Parathyroid adenoma (tissue), 2 donors: ENCODE results near the gene GPR42.

ENCODE experiments used
- H2AFZ ChIP-seq: fragments of 300-600 bp; sonication (generic); one replicate; pipeline ENCODE4 v1.7.0; 2017; ENCODE audit warnings: antibody characterized with exemption, mild to moderate bottlenecking
- H3K27ac ChIP-seq: fragments of 300-600 bp; sonication (generic); one replicate; pipeline ENCODE4 v1.7.0; 2017
- H3K27me3 ChIP-seq: fragments of 300-600 bp; sonication (generic); one replicate; pipeline ENCODE4 v1.7.0; 2017; ENCODE audit warnings: low read length; ENCODE audit not compliant: control insufficient read depth, insufficient read depth
- H3K36me3 ChIP-seq: fragments of 300-600 bp; sonication (generic); one replicate; pipeline ENCODE4 v1.7.0; 2017; ENCODE audit warnings: low read length; ENCODE audit not compliant: control insufficient read depth, insufficient read depth
- H3K4me1 ChIP-seq: fragments of 300-600 bp; sonication (generic); one replicate; pipeline ENCODE4 v1.7.0; 2017; ENCODE audit warnings: control low read depth
- H3K4me2 ChIP-seq: fragments of 300-600 bp; sonication (generic); one replicate; pipeline ENCODE4 v1.7.0; 2017; ENCODE audit warnings: low read length
- H3K4me3 ChIP-seq: fragments of 300-600 bp; sonication (generic); one replicate; pipeline ENCODE4 v1.7.0; 2017; ENCODE audit warnings: low read depth, low read length
- H3K79me2 ChIP-seq: fragments of 300-600 bp; sonication (generic); one replicate; pipeline ENCODE4 v1.7.0; 2017; ENCODE audit warnings: control low read depth
- H3K9ac ChIP-seq: fragments of 300-600 bp; sonication (generic); one replicate; pipeline ENCODE4 v1.7.0; 2017; ENCODE audit warnings: mild to moderate bottlenecking
- H3K9me3 ChIP-seq: fragments of 300-600 bp; sonication (generic); one replicate; pipeline ENCODE4 v1.7.0; 2017; ENCODE audit warnings: low read length; ENCODE audit not compliant: control insufficient read depth
- TF ChIP-seq, protein P1 (sequence below): fragments of 300-600 bp; sonication (generic); IDR thresholded peaks from one replicate; pipeline ENCODE4 v1.7.0; 2017; ENCODE audit warnings: antibody characterized with exemption, mild to moderate bottlenecking
- donor health status: primary hyperparathyroidism.

The GPR42 gene, protein sequence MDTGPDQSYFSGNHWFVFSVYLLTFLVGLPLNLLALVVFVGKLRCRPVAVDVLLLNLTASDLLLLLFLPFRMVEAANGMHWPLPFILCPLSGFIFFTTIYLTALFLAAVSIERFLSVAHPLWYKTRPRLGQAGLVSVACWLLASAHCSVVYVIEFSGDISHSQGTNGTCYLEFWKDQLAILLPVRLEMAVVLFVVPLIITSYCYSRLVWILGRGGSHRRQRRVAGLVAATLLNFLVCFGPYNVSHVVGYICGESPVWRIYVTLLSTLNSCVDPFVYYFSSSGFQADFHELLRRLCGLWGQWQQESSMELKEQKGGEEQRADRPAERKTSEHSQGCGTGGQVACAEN

DNA sequence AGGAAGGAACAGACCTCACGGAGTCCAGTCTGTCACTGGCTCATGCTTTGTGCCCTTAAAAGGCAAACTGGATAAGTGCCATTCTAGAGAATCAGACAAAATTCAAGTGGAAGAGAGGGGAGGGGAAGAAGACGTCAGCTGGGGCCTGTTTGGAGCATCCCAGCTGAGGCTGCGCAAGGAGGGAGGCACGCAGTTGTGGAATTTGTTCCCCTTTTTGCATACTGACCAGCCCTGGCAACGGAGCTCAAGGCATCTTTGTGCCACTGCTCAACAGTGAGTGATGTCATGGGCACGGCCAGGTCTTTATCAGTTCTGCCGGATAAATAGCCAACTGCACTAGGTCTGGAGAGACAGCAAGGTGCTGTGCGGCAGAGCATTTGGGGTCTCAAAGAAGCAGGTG, at the start of gene GPR42:
Gene GPR42, plus strand, starts transcription at position 347 of the 400 bp plus-strand sequence. CDS start 292 bp downstream, outside the sequence.
- no peak within 1 kb of the TSS for H3K9ac ChIP-seq
- H2AFZ ChIP-seq, result no peak within 1 kb of the TSS
- no peak within 1 kb of the TSS for H3K4me2 ChIP-seq
- TF ChIP-seq, protein P1, sequence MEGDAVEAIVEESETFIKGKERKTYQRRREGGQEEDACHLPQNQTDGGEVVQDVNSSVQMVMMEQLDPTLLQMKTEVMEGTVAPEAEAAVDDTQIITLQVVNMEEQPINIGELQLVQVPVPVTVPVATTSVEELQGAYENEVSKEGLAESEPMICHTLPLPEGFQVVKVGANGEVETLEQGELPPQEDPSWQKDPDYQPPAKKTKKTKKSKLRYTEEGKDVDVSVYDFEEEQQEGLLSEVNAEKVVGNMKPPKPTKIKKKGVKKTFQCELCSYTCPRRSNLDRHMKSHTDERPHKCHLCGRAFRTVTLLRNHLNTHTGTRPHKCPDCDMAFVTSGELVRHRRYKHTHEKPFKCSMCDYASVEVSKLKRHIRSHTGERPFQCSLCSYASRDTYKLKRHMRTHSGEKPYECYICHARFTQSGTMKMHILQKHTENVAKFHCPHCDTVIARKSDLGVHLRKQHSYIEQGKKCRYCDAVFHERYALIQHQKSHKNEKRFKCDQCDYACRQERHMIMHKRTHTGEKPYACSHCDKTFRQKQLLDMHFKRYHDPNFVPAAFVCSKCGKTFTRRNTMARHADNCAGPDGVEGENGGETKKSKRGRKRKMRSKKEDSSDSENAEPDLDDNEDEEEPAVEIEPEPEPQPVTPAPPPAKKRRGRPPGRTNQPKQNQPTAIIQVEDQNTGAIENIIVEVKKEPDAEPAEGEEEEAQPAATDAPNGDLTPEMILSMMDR, result no peak
- no peaks in the 10 kb centered on the region for H3K36me3 ChIP-seq
- H3K79me2 ChIP-seq, result no peaks in the 10 kb centered on the region
- no peaks in the 10 kb centered on the region for H3K9me3 ChIP-seq
- no peaks in the 10 kb centered on the region for H3K27me3 ChIP-seq
- H3K4me3 ChIP-seq, result no peak within 1 kb of the TSS
- no peak within 1 kb of the TSS for H3K27ac ChIP-seq
- H3K4me1 ChIP-seq, result peaks cover 5% of the 10 kb centered on the region

DNA sequence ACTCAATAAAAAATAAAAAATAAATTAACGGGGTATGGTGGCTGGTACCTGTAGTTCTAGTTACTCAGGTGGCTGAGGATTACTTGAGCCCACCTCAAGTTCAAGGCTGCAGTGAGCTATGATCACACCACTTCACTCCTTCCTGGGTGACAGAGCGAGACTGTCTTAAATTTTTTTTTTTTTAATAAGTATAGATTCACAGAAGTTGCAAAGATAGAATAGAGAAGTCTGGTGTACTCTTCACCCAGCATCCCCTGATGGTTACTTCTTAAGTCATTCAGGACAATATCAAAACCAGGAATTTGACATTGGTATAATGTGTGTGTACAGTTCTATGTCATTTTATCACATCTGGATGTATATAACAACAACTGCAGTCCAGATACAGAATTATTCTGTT, 49.6 kb upstream of the GPR42 start:
- no peaks in the 10 kb centered on the region for H3K79me2 ChIP-seq
- no peaks in the 10 kb centered on the region for H3K36me3 ChIP-seq
- no peak overlapping the region for H2AFZ ChIP-seq
- no peak overlapping the region for H3K27ac ChIP-seq
- H3K4me3 ChIP-seq, result no peak overlapping the region
- H3K4me2 ChIP-seq, result no peak overlapping the region
- H3K27me3 ChIP-seq, result no peaks in the 10 kb centered on the region
- no peaks in the 10 kb centered on the region for H3K9me3 ChIP-seq
- TF ChIP-seq, protein P1, result no peak
- H3K9ac ChIP-seq, result no peak overlapping the region
- H3K4me1 ChIP-seq, result no peaks in the 10 kb centered on the region

DNA sequence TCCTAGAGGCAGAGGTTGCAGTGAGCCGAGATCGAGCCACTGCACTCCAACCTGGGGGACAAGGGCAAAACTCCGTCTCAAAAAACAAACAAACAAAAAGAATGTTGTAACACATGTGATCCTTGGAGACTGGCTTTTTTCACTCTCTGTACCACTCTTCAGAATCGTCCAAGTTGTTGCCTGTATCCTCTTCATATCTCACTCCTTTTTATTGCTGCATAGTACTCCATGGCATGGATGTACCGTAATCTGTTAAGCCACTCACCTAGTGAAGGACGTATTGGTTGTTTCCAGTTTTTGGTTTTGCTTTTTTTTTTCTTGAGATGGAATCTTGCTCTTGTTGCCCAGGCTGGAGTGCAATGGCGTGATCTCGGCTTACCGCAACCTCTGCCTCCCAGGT, 48.9 kb upstream of the GPR42 start:
- Histone ChIP-seq H2AFZ (no peak overlapping the region), H3K36me3 (no peaks in the 10 kb centered on the region), H3K27ac (no peak overlapping the region), H3K9me3 (no peaks in the 10 kb centered on the region), H3K27me3 (no peaks in the 10 kb centered on the region), H3K4me1 (no peaks in the 10 kb centered on the region), H3K9ac (no peak overlapping the region), H3K79me2 (no peaks in the 10 kb centered on the region), H3K4me3 (no peak overlapping the region), H3K4me2 (no peak overlapping the region)
- TF ChIP-seq, protein P1, result no peak

DNA sequence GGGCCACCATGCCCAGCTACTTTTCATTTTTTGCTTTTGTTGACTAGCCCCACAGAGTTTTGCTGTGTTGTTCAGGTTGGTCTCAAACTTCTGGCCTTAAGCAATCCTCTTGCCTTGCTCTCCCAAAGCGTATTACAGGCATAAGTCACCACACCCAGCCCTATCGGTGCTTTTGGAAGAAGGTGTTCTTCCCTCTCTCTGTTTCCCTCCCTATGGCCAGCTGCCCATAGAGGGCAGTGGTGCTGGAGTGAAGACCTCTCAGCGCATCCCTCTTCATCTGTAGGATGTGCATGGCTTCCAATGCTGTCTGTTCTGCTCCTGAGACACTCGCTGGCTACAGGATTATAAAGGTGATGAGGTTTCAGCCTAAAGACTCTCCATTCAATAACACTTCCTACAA, 43.2 kb upstream of the GPR42 start:
- no peaks in the 10 kb centered on the region for H3K4me1 ChIP-seq
- no peaks in the 10 kb centered on the region for H3K36me3 ChIP-seq
- no peaks in the 10 kb centered on the region for H3K27me3 ChIP-seq
- no peak overlapping the region for H2AFZ ChIP-seq
- no peak overlapping the region for H3K9ac ChIP-seq
- TF ChIP-seq, protein P1, result peak; percentile 41
- no peaks in the 10 kb centered on the region for H3K79me2 ChIP-seq
- no peak overlapping the region for H3K4me3 ChIP-seq
- no peak overlapping the region for H3K4me2 ChIP-seq
- no peak overlapping the region for H3K27ac ChIP-seq
- no peaks in the 10 kb centered on the region for H3K9me3 ChIP-seq

DNA sequence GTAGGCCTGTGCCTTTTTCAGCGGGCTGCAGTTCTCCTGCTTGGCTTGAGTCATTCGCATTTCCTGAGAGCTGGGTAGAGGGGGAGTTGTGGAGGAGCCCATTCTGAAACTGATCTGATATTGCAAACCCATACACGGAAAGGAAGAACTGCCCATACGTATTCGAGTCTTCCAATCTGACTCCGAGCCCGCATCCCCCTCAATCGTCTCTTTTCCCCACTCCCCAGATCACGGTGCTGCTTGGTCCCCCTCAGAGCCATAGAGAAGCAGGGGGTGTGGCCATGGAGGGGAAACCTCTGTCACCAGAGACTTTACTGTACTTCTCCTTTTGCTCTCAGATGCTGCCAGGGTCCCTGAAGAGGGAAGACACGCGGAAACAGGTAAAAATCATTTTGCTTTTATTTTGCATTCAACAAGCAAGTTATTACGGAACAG, 42.0 kb upstream of the GPR42 start, which contains the start of gene CD22:
Gene CD22, plus strand, starts transcription at position 337 of the 435 bp plus-strand sequence. CDS start 2,854 bp downstream, outside the sequence.
- Histone ChIP-seq H3K9ac (no peak within 1 kb of the TSS), H3K9me3 (no peaks in the 10 kb centered on the region), H3K4me1 (no peaks in the 10 kb centered on the region), H3K4me3 (no peak within 1 kb of the TSS), H3K79me2 (no peaks in the 10 kb centered on the region), H2AFZ (no peak within 1 kb of the TSS), H3K27ac (no peak within 1 kb of the TSS), H3K4me2 (no peak within 1 kb of the TSS), H3K36me3 (no peaks in the 10 kb centered on the region), H3K27me3 (no peaks in the 10 kb centered on the region)
- TF ChIP-seq, protein P1, result no peak
